Stimulated activated CD4-positive, alpha-beta T cell treated with anti-CD3 and anti-CD28 coated beads, Interleukin-1b, Interleukin-23, amount 100 ng/mL, for 48 hours (primary cell): ENCODE results near the gene GALNT18.

Experiments
- DNase-seq: peaks from one replicate; pipeline ENCODE4 v3.0.0-alpha.2; 2020

The GALNT18 gene

DNA sequence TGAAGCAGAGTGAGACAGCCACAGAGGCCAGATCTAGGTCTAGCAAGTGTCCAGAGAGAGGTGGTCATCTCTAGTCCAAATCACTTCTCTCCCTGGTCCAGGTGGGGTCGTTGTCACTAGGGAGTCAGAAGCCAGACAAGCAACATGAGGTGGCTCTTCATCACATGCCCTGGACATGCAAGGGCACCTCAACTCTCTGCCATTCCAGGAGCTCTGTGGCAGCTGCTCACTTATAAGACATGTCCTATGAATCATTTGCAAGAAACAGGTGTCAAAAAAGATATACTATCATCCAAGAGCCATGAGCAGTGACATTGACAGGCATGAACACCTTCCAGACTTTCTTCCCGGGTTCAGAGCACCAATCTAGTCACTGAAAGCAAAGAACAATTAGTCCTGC is 130.8 kb downstream of the GALNT18 start:
- DNase-seq: no peak

GRCh38 chr11:11486423-11486822 is 135.4 kb downstream of the GALNT18 start:
- no peak for DNase-seq

- DNase-seq: no peak
Measured at GRCh38 chr11:11486002-11486401, 135.8 kb downstream of the GALNT18 start.

DNA sequence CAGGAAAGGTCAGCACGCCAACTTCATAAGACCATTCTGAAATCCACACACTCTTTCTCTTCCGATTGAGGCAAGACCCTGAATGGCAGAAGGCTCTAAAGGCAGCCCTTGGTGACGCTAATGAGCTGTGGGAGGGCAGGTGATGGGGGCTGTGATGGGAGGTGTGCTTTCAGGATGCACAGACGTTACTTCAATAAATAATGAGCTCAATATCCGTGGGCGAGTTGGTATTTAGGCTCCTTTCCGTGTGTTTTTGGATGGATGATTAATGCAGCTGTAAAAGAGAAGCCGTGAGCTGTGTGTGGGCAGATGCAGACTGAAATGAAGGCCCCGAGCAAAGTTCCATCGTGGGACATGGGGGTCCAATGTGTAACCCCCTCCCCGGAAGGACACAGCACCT is 138.2 kb downstream of the GALNT18 start:
- DNase-seq: no peak

GRCh38 chr11:11482730-11483129 is 139.1 kb downstream of the GALNT18 start:
- DNase-seq: no peak

DNA sequence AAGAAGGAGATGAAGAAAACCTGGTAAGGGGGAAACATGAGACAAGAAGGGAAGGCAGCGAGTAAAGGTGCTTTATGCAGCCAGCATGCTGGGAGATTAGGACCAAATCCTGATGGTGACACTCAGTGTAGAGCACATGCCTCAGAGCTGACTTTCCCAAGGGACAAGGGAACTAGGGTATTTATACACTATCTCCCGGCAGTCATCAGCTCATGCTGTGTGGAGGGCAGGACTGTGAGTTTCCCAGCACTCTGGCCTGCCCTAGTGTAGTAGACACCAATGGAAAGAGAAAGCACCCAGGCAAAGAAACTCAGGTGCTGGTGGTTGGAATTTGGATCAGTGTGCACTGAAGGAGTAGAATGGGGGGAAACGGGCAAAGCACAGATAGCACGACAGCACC is 140.4 kb downstream of the GALNT18 start:
- DNase-seq: no peak

DNA sequence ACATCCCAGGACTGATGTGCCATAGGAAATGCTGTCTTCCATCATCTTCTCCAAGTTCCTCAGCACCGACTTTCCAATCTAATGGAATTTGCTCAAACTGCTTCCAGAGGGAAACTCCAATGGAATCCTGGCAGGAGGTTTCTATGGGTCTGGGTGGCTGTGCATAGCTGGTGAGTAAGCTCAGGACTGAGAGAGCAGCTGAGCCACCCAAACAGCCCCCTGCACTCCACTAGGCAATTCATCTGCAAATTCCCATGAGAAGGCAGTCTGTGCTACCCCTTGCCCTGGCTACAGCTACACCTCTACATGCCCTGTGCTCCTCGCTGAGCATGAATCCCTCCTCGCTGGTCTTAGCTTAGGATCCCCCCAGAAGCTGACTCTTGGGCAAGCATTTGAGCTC is 140.8 kb downstream of the GALNT18 start:
- no peak for DNase-seq

- no peak for DNase-seq
Measured at GRCh38 chr11:11478687-11479086, 143.1 kb downstream of the GALNT18 start.

DNA sequence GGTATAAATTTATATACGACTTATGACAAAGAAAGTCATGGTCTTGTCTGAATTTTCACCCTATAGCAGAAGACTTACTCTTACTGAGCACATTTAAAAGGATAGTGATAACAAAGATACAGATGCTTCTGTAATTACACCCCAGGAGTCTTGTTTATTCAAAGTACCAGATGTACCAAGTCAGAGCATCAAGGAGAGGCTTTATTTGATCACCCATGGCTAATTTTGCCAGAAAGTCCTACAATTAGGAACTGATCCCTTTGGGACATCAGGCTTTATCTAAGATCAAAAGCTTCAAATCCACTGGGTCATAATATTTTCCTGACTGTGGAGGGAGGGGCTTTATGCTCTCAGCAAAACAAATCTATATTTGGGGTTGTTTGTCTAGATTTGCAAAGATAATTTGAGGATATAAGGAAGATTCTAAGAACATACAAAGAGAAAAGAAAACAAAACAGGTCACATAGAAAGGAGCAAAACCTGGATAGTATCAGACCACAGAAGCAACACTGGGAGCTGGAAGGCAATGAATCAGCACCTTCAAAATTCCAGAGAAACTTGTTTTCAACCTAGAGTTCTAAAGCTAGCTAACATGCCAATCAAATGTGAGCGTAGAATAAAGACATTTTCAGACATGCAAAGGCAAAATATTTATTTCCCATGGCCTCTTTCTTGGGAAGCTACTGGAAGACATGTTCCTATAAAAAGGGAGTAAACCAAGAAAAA is 143.9 kb downstream of the GALNT18 start:
- no peak for DNase-seq

DNA sequence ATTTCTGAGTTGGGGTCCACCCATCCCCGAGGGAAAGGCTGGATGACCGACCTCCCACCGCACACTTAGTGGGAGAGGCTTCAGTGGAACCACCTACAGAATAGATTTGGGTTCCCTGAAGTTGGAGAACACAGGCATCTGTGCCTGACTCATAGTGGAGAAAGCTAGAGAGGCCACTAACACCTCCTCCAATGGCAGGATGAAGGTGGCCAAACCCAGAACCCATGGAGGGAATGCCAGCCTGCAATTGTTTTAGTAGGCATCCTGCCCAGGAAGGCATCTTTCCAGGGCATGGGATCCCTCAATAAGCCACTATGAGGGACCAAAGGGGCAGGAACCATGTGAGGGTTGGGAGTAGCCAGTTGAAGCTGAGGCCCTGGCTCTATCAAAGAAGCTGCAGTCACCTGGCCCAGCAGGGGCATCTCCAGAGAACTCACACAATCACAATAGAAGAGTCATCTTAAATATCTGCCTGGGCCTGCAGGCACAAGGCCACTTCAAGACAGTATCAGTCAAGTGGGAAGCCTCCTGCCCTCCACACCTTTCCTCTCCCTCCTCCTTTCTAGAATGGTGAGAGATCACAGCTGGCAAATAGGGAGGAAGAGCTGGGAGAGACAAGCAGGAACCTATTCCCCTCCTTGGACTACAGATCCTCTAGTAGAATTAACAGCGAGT is 144.7 kb downstream of the GALNT18 start:
- no peak for DNase-seq

- no peak for DNase-seq
Measured at GRCh38 chr11:11476499-11476898, 145.3 kb downstream of the GALNT18 start.

GRCh38 chr11:11472106-11472505 is 149.7 kb downstream of the GALNT18 start:
- DNase-seq: no peak

DNA sequence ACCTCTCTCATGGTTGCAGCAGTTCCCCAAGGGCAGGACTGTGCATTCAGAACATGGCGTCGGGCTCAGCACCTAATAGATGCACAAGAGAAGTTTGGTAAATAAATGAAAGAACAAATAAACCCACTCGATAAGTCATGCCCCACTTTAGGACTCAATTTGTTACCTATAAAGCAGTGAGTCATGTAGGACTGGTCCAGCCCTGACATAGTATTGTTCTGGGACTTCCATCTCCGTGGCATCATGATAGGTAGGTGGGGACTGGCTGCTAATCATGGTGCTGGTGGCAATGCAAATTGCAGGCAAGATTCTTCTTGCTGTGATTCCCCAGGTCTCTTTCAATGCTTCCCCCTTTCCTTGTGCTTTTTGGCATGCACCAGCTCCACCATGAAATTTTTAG is 150.6 kb downstream of the GALNT18 start:
- no peak for DNase-seq

GRCh38 chr11:11468954-11469353 is 152.9 kb downstream of the GALNT18 start:
- DNase-seq: no peak

DNA sequence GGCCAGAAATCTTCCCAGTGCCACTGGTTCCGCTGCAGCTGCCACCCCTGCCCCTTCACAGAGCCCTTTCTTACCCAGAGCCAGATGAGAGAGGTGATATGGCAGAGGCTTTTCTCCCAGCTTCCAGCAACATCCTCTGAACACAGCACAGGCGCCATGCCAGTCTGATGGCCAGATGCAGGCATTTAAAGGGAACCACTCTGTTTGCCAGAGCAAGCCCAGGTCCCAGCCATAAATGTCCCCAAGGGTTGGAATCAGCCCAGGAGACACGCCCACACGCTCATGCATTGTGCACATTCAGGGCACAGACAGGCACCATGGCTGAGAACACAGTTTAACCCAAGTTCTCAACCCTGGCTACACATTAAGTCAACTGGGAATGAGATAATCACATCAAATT is 154.5 kb downstream of the GALNT18 start:
- no peak for DNase-seq

DNA sequence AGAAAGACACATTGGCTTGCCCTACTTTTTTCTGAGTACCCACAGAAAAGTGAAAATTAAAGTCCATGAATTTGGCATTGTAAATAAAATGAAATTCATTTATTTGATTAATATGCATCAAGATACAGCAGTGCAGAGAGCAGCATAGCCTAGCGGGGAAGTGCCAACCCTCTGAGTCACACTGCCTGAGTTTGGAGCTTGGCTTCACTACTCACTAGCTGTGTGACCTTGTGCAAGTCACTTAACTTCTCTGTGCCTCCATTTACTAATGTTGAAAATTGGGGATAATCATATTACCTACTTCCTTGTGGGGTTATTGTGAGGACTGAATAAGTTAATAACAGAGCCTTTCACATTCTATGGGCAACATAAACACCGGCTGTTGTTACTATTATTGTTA is 157.2 kb downstream of the GALNT18 start:
- no peak for DNase-seq

GRCh38 chr11:11463405-11463804 is 158.4 kb downstream of the GALNT18 start:
- no peak for DNase-seq

DNA sequence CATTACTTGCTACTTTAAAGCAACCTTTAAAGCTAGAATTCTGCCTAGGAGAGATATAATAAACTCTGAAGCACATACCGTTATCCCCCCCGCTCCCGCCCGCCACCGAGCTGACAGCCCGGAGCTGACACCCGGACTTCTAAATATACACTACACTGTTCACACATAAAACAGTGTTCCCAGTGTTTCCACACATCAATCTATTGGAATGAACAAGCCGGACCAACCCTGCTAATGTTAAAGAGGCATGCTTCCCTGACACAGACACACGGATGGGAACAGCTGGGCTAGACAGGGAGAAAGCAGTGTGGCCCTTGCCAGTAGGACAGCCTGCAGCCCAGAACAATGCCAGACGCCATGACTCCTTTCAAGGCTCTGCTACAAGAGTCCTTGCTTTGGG is 160.3 kb downstream of the GALNT18 start:
- DNase-seq: no peak

- no peak for DNase-seq
Measured at GRCh38 chr11:11459578-11459977, 162.2 kb downstream of the GALNT18 start.

DNA sequence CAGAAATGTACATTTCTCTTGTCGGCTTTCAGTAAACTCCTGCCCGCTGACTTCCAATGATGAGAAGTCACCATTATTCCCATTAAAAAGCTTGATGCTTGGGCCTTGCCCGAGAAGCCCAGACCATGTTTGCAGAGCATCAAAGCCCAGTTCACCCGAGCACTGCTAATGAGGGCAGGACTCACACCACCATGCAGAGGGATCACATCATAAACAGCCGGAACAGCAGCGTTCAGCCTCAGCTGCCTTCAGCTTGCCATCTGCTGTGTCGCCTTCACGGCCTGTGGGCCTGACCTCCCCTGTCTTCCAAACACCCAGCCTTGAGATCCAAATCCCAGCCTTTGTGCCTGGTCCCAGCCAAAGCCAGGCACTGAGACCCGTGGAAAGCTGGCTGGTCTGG is 163.3 kb downstream of the GALNT18 start:
- no peak for DNase-seq

DNA sequence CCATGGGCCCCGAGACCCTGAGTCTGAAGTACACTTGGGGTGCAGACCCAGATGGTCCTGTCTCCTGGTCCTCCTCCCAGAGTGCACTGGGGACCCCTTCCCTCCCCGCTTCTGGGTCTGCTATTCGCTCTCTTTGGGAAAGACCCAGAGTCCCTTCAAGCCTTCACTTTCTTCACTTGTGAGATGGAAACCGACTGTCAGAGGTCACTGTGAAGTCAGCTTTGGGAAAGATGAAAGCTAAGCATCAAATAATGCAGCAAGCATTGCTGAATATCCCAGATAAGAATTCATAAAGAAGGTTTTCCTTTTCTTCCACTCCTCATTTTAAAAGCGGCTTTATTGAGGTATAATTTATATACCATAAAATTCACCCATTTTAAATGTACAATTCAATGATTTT is 163.8 kb downstream of the GALNT18 start:
- DNase-seq: no peak

GRCh38 chr11:11456866-11457265 is 164.9 kb downstream of the GALNT18 start:
- DNase-seq: no peak

GRCh38 chr11:11454671-11455223 is 167.1 kb downstream of the GALNT18 start:
- no peak for DNase-seq

GRCh38 chr11:11451501-11452005 is 170.3 kb downstream of the GALNT18 start:
- DNase-seq: no peak
